ENCODE measurements around the gene ZNRF3. TPM values are rescaled to one million over a fixed set of nuclear protein-coding genes. Genes with fewer than 3 reads are reported as not detected.

ZNRF3 gene
- total RNA-seq, 1 donor from 2014 or later: 10.5 TPM

GRCh38 chr22:28911304-28911690 is 27.9 kb downstream of the ZNRF3 start:
- TF ChIP-seq, protein P1, sequence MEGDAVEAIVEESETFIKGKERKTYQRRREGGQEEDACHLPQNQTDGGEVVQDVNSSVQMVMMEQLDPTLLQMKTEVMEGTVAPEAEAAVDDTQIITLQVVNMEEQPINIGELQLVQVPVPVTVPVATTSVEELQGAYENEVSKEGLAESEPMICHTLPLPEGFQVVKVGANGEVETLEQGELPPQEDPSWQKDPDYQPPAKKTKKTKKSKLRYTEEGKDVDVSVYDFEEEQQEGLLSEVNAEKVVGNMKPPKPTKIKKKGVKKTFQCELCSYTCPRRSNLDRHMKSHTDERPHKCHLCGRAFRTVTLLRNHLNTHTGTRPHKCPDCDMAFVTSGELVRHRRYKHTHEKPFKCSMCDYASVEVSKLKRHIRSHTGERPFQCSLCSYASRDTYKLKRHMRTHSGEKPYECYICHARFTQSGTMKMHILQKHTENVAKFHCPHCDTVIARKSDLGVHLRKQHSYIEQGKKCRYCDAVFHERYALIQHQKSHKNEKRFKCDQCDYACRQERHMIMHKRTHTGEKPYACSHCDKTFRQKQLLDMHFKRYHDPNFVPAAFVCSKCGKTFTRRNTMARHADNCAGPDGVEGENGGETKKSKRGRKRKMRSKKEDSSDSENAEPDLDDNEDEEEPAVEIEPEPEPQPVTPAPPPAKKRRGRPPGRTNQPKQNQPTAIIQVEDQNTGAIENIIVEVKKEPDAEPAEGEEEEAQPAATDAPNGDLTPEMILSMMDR (IDR thresholded peaks at IDR 0.05; ENCODE audit: insufficient read depth, low read length, poor library complexity, severe bottlenecking): no peak
- DNase-seq (ENCODE audit: low read depth): no peak
- no peaks in the 10 kb centered on the region for H3K27me3 ChIP-seq (ENCODE audit: control insufficient read depth, insufficient read depth, low read length)
- H3K4me3 ChIP-seq (ENCODE audit: low read depth, low read length): no peak overlapping the region
- H3K36me3 ChIP-seq (ENCODE audit: control insufficient read depth, insufficient read depth, low read length): no peaks in the 10 kb centered on the region

DNA sequence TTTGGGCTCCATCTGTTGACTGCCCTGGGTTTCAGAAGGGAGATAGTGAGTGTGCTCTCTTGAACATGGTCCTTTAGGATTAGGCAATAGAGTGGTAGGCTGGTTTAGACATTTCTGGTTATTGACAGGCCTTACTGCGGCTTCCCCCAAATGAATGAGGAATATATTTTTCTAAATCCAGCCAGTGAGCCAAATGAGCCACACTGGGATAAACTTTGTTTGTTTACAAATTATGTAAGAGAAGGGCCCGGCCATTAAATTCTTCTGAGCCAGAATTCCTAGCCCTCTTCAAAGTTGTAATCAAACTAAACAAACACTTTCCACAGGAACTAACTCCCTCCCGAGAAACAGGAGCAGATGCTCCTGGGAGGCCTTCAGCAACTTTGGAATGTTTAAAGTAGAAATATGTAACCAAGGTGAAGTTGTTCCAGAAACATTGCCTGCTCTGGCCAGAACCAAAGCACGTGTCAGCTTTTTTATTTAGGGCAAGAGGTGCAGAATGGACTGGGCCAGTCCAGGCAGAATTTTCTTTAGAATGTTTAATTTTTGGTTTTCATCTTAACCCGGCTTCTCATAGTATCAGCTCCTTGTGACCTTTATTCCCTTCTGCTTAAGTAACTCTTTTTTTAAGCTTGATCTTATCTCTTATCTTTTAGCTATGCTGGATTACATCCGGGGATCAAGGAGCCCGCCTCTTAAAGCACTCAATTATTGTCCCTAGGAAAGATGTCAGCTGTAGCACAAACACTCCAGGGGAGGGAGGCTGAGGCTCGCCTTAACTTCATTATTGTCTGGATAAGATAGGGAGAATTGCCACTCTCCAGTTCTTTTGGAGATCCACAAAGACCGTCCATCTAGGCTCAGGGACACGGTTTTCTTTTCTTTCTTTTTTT is 28.7 kb downstream of the ZNRF3 start:
- TF ChIP-seq, protein P1 (IDR thresholded peaks at IDR 0.05; ENCODE audit: insufficient read depth, low read length, poor library complexity, severe bottlenecking): no peak
- no peaks in the 10 kb centered on the region for H3K27me3 ChIP-seq (ENCODE audit: control insufficient read depth, insufficient read depth, low read length)
- no peaks in the 10 kb centered on the region for H3K36me3 ChIP-seq (ENCODE audit: control insufficient read depth, insufficient read depth, low read length)
- no peak for DNase-seq (ENCODE audit: low read depth)
- no peak overlapping the region for H3K4me3 ChIP-seq (ENCODE audit: low read depth, low read length)

DNA sequence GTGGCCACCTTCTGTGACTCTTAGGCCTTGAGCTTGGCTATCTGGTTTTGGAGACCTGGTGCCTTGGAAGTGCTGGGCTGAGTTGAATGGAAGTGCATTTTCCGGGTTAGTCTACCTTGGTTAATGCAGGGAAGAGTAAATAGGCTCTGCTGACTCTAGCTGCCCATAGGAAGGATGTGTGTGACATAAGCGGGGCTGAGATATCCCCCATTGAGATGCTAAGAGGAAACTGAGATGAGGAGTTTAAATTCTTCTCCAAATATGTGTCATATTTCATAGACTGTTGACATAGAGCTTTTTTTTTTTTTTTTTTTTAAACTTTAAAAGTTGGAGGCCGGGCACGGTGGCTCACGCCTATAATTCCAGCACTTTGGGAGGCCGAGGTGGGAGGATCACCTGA is 30.8 kb downstream of the ZNRF3 start:
- Histone ChIP-seq H3K4me3 (ENCODE audit: low read depth, low read length) (no peak overlapping the region), H3K27me3 (ENCODE audit: control insufficient read depth, insufficient read depth, low read length) (no peaks in the 10 kb centered on the region), H3K36me3 (ENCODE audit: control insufficient read depth, insufficient read depth, low read length) (no peaks in the 10 kb centered on the region)
- no peak for DNase-seq (ENCODE audit: low read depth)
- TF ChIP-seq, protein P1 (IDR thresholded peaks at IDR 0.05; ENCODE audit: insufficient read depth, low read length, poor library complexity, severe bottlenecking): no peak

- no peaks in the 10 kb centered on the region for H3K36me3 ChIP-seq (ENCODE audit: control insufficient read depth, insufficient read depth, low read length)
- H3K27me3 ChIP-seq (ENCODE audit: control insufficient read depth, insufficient read depth, low read length): no peaks in the 10 kb centered on the region
- H3K4me3 ChIP-seq (ENCODE audit: low read depth, low read length): no peak overlapping the region
- TF ChIP-seq, protein P1 (IDR thresholded peaks at IDR 0.05; ENCODE audit: insufficient read depth, low read length, poor library complexity, severe bottlenecking): no peak
- DNase-seq (ENCODE audit: low read depth): no peak
Measured at GRCh38 chr22:28915969-28916368, 32.6 kb downstream of the ZNRF3 start.

GRCh38 chr22:28917747-28918549 is 34.6 kb downstream of the ZNRF3 start:
- H3K27me3 ChIP-seq (ENCODE audit: control insufficient read depth, insufficient read depth, low read length): no peaks in the 10 kb centered on the region
- no peak overlapping the region for H3K4me3 ChIP-seq (ENCODE audit: low read depth, low read length)
- TF ChIP-seq, protein P1 (IDR thresholded peaks at IDR 0.05; ENCODE audit: insufficient read depth, low read length, poor library complexity, severe bottlenecking): no peak
- no peaks in the 10 kb centered on the region for H3K36me3 ChIP-seq (ENCODE audit: control insufficient read depth, insufficient read depth, low read length)
- no peak for DNase-seq (ENCODE audit: low read depth)

Measured in kidney epithelial cell (primary cell).